DOHH2 (cell line): Measurements from ENCODE around the gene CMPK2.

ENCODE experiments used
- H3F3A ChIP-seq: fragments of 200-600 bp; sonication (generic), shearing (Covaris generic); 2 replicates; pipeline ENCODE4 v1.6.0; 2016; ENCODE audit warnings: antibody characterized with exemption, mild to moderate bottlenecking; ENCODE audit not compliant: control insufficient read depth, insufficient read depth
- H3K27ac ChIP-seq: fragments of 200-600 bp; sonication (generic); 2 replicates; pipeline ENCODE4 v1.5.1; 2014; ENCODE audit warnings: low read depth, mild to moderate bottlenecking, low read length, moderate library complexity
- H3K27me3 ChIP-seq: fragments of 200-600 bp; sonication (generic); 2 replicates; pipeline ENCODE4 v1.6.1; 2014; ENCODE audit warnings: mild to moderate bottlenecking, low read length, mixed read lengths; ENCODE audit not compliant: control insufficient read depth
- H3K36me3 ChIP-seq: fragments of 200-600 bp; sonication (generic); 2 replicates; pipeline ENCODE4 v1.6.1; 2014; ENCODE audit warnings: mild to moderate bottlenecking, low read length, moderate library complexity, mixed read lengths; ENCODE audit not compliant: control insufficient read depth
- H3K4me1 ChIP-seq: fragments of 200-600 bp; sonication (generic); 2 replicates; pipeline ENCODE4 v1.6.1; 2014; ENCODE audit warnings: mild to moderate bottlenecking, low read length, mixed read lengths; ENCODE audit not compliant: control insufficient read depth
- H3K4me2 ChIP-seq: fragments of 200-600 bp; sonication (generic); 2 replicates; pipeline ENCODE4 v1.6.0; 2014; ENCODE audit warnings: mild to moderate bottlenecking, low read length, moderate library complexity
- H3K4me3 ChIP-seq: fragments of 200-600 bp; sonication (generic); 2 replicates; pipeline ENCODE4 v1.5.1; 2014; ENCODE audit warnings: mild to moderate bottlenecking, low read length, mixed read lengths
- H3K79me2 ChIP-seq: fragments of 200-600 bp; sonication (generic); 2 replicates; pipeline ENCODE4 v1.6.1; 2014; ENCODE audit warnings: mild to moderate bottlenecking, low read length, mixed read lengths; ENCODE audit not compliant: control insufficient read depth
- H3K9me2 ChIP-seq: fragments of 200-600 bp; sonication (generic); replicated peaks from 2 replicates; pipeline ENCODE4 v1.6.1; 2014; ENCODE audit warnings: mild to moderate bottlenecking, low read length, mixed read lengths; ENCODE audit not compliant: control insufficient read depth
- H3K9me3 ChIP-seq: fragments of 200-600 bp; sonication (generic); 2 replicates; pipeline ENCODE4 v1.6.1; 2014; ENCODE audit warnings: antibody characterized with exemption, low read length, mixed read lengths; ENCODE audit not compliant: control insufficient read depth, insufficient read depth
- H4K20me1 ChIP-seq: fragments of 200-600 bp; sonication (generic); 2 replicates; pipeline ENCODE4 v1.6.0; 2014; ENCODE audit warnings: low read depth, mild to moderate bottlenecking, antibody characterized with exemption, low read length, moderate library complexity; ENCODE audit not compliant: control insufficient read depth, insufficient read depth
- CTCF ChIP-seq: fragments of 200-600 bp; sonication (generic); IDR thresholded peaks from one replicate; pipeline ENCODE4 v1.5.1; 2014; ENCODE audit warnings: antibody characterized with exemption, mild to moderate bottlenecking, low read depth, low read length; ENCODE audit not compliant: poor library complexity, severe bottlenecking
- EZH2phosphoT487 ChIP-seq: fragments of 200-600 bp; sonication (generic); IDR thresholded peaks from 2 replicates; pipeline ENCODE4 v1.6.1; 2017; ENCODE audit warnings: borderline replicate concordance, mild to moderate bottlenecking, antibody characterized with exemption, low read length, moderate library complexity, mixed read lengths

Gene CMPK2

GRCh38 chr2:6826081-6826913, 39.4 kb downstream of the CMPK2 start:
- peaks cover 13% of the 10 kb centered on the region; the same call in 1 of the 2 replicates for H3F3A ChIP-seq
- H4K20me1 ChIP-seq: no peaks in the 10 kb centered on the region
- H3K27ac ChIP-seq: peak overlapping the region; percentile 7; the same call in 1 of the 2 replicates
- no peaks in the 10 kb centered on the region for H3K27me3 ChIP-seq
- H3K4me3 ChIP-seq: no peak overlapping the region
- H3K4me2 ChIP-seq: 0 out of 2 replicates have a peak overlapping the region, but pooled peaks have one; percentile 9
- H3K9me2 ChIP-seq: no peaks in the 10 kb centered on the region
- no peak for TF ChIP-seq EZH2phosphoT487
- TF ChIP-seq CTCF: peak; percentile 87
- H3K4me1 ChIP-seq: peaks cover 69% of the 10 kb centered on the region
- no peaks in the 10 kb centered on the region; the same call in 1 of the 2 replicates for H3K79me2 ChIP-seq
- H3K36me3 ChIP-seq: no peaks in the 10 kb centered on the region
- H3K9me3 ChIP-seq: peaks cover 12% of the 10 kb centered on the region; the same call in 1 of the 2 replicates

- H3F3A ChIP-seq: peaks cover 18% of the 10 kb centered on the region; the same call in 1 of the 2 replicates
- peaks cover 82% of the 10 kb centered on the region for H3K4me1 ChIP-seq
- H3K9me2 ChIP-seq: no peaks in the 10 kb centered on the region
- peaks cover 12% of the 10 kb centered on the region for H3K79me2 ChIP-seq
- H3K27me3 ChIP-seq: no peaks in the 10 kb centered on the region
- H3K9me3 ChIP-seq: peaks cover 3% of the 10 kb centered on the region; the same call in 1 of the 2 replicates
- H3K4me3 ChIP-seq: no peak overlapping the region
- TF ChIP-seq EZH2phosphoT487: no peak
- peak; percentile 8 for TF ChIP-seq CTCF
- no peak overlapping the region for H3K4me2 ChIP-seq
- H4K20me1 ChIP-seq: no peaks in the 10 kb centered on the region
- H3K27ac ChIP-seq: no peak overlapping the region
- H3K36me3 ChIP-seq: no peaks in the 10 kb centered on the region
Observed at GRCh38 chr2:6824962-6825361, 40.7 kb downstream of the CMPK2 start.

GRCh38 chr2:6823111-6823510, 42.6 kb downstream of the CMPK2 start:
- Histone ChIP-seq H3K36me3 (no peaks in the 10 kb centered on the region), H3K4me3 (peak overlapping the region; percentile 46), H3K79me2 (peaks cover 30% of the 10 kb centered on the region), H3K27me3 (no peaks in the 10 kb centered on the region), H3K4me2 (peak overlapping the region; percentile 71), H3K9me3 (peaks cover 3% of the 10 kb centered on the region; the same call in 1 of the 2 replicates), H3K9me2 (no peaks in the 10 kb centered on the region), H3K27ac (peak overlapping the region; percentile 41), H4K20me1 (no peaks in the 10 kb centered on the region), H3F3A (peaks cover 24% of the 10 kb centered on the region; the same call in 1 of the 2 replicates), H3K4me1 (peaks cover 99% of the 10 kb centered on the region)
- TF ChIP-seq EZH2phosphoT487: no peak
- TF ChIP-seq CTCF: no peak
